ENCODE measurements around the gene CCDC33. TPM values are rescaled to one million over a fixed set of nuclear protein-coding genes. Genes with fewer than 3 reads are reported as not detected.

The CCDC33 gene
- total RNA-seq, 2 experiments from 2014 or later: not detected

DNA sequence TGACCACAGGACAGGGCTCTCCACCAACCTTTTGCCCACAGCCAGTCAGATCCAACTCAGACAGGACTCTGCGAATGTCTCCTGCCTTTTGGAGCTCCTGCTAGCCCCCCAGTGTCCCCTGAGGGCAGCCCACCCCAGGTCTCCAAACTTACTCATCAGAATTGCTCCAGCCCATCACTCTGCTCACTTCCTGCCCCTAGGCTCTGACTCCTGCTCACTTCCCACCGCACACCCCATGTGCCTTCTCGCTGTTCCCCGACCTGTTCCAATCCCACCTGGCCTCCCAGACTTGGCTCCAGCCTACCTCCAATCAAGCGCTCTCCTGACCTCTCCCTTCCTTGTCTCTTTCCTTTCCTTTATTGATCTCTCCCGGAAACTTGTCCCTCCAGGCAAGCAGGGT is 27.6 kb upstream of the CCDC33 start:
- ChIA-PET POLR2A (no interaction called here), CTCF (no interaction called here)

DNA sequence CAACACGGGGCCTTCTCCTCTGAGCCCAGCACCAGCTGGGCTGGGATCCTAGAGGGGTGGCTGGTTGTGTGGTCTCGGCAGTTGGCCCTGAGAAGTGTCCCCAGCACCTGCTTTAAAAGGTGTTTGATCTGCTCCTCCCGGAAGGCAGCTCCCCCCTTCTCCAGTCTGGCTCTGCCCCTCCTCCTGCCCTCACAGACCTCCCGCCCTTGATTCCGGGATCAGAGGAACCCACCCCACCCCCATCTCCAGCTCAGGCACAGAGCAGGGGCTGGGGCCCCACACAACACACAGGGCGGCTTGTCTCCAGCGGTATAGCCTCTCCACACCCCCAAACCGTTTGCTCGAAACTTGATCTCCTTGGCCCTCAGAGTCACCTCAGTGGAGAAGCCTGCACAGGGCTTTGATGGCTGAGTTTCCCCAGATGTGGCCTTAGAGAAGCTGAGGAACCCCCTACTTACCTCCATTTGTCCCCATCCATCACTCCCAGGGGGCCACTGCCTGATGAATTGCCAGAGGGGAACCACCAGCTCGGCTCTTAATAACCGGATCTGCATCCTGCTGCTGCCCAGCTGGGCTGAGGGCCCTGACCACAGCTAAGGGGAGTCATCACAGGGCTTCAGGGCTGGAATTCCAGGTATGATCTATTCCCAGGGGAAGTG is 27.1 kb upstream of the CCDC33 start:
- POLR2A ChIA-PET: no interaction called here
- CTCF ChIA-PET: no interaction called here

DNA sequence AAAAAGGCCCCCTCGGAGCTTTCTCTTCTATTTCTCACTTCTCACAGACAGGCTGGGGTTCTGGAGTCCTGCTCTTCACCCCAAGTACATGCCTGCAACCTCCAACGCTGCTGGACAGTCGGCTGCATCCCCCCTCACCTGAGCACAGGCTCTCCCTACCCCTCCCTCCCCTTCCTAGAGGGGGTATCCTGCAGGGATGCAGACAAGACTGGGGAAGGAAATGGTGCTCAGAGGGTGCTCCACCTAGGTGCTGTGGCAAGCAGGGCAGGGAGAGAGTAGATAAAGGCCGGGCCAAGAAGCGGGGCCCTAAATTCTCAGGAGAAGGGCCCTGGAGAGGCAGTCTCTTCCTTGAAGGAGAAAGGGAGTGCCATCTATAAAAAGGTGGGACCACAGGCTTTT is 26.6 kb upstream of the CCDC33 start:
- POLR2A ChIA-PET: no interaction called here
- CTCF ChIA-PET: no interaction called here

DNA sequence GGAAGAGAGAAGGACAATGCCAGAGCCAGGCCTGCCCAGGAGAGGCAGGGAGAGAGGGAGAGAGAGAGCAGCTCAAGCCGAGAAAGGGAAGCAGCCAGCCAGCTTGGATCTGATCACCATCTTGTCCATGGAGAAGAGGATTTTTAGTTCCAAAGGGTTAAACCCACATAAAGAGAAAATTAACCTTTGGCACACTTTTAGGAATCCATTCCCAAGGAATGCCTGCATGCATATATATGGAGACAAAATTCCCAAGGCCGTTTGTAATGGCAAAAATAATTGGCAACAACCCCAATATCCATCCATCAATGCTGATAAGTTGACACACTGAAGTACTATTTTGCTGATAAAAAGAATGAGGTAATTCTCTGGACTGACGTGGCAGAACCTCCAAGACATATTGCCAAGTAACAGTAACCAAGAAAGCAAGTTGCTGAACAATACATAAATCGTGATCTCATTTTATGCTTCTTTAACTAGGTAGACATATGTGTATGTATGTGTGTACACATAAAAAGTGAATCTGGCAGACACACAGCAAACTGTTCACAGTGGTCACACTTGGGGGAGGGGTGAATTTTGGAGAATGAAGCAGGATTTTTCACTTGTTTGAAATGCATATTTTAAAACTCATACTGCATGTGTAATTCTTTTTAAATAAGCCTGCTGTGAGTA is 26.0 kb upstream of the CCDC33 start:
- POLR2A ChIA-PET: no interaction called here
- CTCF ChIA-PET: no interaction called here

DNA sequence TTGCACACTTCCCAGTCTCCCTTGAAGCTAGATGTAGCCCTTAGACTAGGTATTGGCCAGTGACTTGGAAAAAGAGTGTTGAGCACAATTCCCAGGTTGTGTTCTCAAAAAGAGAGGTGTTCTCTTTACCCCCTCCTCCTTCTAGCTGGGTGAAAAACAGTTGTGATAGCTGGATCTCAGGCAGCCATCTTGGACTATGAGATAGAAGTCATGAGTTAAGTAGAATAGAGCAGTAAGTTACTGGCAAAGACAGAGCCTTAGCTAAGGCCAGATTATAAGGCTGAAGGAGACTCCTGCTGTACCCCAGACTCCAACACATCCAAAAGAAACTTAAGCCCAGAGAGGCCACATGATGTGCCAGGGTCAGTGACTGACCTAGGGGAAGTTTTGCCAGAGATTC is 25.4 kb upstream of the CCDC33 start:
- CTCF ChIA-PET: no interaction called here
- POLR2A ChIA-PET: no interaction called here

DNA sequence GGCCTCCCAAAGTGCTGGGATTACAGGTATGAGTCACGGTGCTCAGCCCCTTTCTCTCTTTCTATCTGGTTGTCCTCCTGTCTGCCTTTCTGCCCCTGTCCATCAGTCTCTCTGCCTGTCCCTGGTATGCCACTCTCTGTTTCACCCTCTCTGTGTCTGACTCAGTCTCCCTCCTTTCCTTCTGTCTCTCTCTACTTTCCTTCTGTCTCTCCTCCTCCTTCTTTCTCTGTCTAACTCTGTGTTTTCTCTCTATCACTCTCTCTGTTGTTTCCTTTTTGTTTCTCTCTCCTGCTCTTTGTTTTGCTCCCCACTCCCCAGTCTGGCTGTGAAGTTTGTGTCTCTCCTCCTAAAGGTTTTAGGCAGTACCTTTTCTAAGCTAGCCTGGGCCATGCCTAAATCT is 24.5 kb upstream of the CCDC33 start:
- ChIA-PET POLR2A (no interaction called here), CTCF (no interaction called here)

DNA sequence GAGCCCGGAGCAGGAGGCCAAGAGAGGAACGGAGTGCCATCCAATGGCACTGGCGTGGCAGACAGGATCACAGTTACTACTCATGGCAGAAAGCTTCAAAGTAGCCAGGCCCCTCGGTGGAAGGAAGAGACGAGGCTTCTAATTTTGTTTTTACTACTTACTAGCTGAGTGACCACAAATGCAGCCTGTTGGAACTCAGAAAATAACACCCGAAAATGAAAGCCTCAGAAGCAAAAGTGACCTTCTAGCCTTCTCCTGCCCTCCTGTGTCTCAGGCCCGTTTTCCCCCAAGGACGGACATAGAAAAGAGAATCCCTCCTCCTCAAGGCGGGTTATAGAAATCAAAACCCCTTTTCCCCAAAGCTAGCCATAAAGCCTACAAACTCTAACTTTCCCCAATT is 23.6 kb upstream of the CCDC33 start:
- POLR2A ChIA-PET: no interaction called here
- CTCF ChIA-PET: interaction anchor here (0.6 kb wide), 1 partner anchor 1276 kb away, joined by 4 read pairs; no protein-coding TSS in a partner anchor

DNA sequence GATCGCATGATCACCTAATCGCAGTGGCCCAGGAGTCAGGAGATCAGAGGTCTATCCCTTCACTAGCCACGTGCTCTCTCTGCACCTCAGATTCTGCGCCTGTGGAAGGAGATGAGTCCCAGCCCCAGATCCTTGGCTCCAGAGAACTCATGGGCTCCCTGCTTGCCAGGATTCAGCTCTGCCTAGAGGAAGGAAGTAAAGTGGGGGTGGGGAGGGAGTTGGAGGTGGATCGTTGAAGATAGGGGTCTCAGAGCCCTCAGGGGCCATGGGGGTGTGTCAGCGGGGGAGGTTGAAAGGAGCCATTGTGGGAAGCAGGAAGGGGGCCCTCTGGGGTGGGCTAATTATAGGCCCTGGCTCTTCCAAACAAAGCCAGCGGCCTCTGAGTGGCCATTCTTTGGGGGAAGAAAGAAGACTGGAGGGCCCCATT is 22.3 kb upstream of the CCDC33 start:
- POLR2A ChIA-PET: no interaction called here
- CTCF ChIA-PET: no interaction called here

DNA sequence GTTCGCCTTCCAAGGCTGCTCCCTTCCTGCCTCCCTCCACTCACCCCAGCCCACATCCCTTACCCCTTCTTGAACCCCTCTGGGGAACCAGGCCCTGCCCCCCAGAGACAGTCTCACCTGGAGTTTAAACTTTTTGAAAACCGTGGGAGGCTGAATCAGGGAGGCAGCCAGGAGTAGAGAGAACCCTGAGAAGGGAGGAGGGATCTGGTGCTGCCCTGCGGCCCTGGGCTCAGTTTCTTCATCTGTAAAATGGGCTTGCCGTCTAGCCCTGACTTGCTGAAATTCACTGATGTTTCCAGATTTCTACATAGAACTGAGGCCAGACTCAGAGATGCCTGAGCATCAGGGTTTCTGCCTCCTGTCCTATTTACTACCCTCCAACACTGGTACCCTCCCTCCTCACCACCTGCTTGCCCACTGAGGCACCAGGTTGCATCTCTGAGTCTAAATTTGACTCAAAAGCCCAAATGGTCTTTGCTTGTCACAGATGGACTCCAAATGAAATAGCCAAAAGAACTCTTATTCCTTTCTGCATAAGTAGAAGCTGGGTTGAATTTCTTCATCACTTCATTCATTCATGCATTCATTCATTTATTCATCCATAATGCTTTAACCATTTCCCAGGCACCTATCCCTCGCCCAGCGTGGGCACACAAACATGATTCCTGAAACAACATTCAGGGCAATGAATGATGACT is 21.7 kb upstream of the CCDC33 start:
- ChIA-PET POLR2A (no interaction called here), CTCF (no interaction called here)

DNA sequence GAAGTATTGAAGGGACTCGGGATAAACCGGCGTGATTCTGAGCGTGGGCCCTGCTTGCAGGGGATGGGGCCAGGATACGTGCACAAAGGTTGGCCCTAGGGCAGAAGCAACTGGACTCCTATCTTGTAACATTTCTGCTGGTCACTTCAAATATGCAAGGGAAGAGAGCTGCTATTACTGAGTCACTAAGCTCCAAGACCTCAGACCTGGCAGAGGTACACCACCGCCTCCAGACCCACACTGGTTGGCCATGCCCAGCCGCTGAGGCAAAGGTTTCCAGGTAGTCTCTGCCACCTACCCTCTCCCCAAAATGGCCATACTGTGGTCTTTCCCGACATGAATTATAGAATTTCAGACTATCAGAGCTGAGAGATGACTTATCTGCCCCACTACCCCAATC is 20.2 kb upstream of the CCDC33 start:
- CTCF ChIA-PET: interaction anchor here (1.2 kb wide), 1 partner anchor 92 kb away, joined by 3 read pairs; no protein-coding TSS in a partner anchor
- POLR2A ChIA-PET: no interaction called here

DNA sequence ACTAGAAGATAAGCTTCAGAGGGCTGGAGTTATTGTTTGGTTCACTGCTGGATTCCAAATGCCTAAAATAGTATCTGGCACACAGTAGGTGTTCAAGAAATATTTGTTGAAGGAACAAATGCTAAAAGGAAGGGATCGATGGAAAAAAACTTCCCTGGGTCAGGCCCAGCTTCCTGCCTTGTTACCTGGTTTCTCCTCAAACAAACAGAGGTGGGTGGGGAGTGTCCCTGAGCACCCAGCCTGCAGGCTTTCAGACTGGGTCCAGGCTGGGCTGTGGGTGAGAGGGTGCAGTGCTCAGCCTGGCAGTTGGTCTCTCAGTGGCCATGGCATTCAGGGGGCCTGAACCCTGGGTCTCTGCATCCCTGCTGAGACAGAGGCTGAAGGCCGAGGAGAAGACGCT is 19.2 kb upstream of the CCDC33 start:
- CTCF ChIA-PET: no interaction called here
- POLR2A ChIA-PET: interaction anchor here (0.6 kb wide), 1 partner anchor 675 kb away, joined by 3 read pairs; no protein-coding TSS in a partner anchor

DNA sequence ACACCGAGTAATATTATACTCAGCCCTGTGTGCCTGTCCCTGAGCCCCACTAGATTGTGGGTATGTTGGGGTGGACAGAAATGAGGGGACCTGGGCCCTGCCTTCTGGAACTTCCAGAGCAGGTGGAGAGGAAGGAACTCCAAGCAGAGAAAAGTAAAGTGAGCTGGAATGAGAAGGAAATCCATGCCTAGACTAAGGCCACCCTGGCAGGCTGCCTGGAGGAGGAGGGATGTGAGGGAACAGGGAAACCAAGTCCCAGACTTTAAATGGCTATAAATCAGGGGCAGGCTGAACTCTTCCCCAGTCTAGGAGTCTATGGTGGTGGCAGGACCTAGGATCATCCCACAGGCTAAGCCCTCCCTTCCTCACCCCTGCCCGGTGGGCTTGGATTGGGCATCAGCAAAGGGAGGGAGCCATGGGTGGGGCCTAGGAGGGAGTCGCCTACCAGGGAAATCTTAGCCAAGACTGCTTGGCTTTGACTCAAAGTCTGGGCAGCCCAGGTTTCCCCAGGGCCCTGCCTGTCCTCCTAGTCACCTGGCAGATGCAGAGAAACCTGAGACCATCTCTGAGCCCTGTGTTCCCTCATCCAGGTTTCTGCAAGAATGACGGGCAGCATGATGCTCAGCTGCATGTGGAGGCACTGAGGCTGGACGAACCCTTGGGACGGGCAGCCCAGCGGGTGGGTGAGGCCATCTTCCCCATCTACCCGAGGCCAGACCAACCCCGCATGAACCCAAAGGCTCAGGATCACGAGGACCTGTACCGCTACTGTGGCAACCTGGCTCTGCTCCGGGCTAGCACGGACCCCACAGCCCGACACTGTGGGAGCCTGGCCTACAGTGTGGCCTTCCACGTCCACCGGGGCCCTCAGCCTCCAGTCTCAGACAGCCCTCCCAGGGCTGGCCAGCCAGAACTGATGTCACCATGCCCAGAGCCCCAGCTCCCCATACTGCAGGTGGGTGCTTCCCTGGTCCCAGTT is 17.9 kb upstream of the CCDC33 start:
- POLR2A ChIA-PET: no interaction called here
- CTCF ChIA-PET: no interaction called here

DNA sequence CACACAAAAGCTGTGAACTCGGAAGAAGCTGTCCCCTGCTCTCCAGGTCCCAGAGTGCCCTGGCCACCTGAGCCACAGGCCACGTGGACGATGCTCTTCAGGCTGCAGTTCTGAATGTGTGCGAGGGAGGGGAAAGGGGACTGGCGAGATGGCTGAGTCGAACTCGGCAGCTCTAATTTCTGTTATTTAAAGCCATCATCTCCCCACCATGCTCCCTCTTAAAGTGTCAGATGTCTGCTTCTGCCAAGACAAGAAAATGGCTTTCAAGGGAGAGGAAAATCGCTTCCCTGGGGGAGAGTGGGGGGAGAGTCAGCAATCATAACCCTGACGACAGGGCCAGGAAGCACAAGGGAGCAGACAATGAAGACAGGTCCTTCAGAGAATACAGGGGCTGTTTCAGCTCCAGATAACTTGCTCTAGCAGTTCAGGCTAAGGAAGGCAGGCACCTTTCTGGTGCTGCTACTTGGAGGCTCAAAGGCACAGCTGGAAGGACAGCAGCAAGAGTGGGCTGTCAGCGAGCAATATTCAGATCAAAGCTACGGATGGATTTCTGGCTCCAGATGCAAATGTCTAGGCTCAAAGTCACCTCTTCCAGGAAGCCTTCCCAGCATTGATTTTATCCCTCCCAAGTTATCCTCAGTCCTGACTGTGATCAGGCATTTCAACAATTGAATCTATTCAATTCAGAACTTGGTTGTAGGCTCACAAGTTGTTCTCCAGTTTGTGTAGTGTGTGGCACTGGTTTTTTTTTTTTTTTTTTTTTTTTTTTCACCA is 15.5 kb upstream of the CCDC33 start:
- ChIA-PET CTCF (no interaction called here), POLR2A (no interaction called here)

DNA sequence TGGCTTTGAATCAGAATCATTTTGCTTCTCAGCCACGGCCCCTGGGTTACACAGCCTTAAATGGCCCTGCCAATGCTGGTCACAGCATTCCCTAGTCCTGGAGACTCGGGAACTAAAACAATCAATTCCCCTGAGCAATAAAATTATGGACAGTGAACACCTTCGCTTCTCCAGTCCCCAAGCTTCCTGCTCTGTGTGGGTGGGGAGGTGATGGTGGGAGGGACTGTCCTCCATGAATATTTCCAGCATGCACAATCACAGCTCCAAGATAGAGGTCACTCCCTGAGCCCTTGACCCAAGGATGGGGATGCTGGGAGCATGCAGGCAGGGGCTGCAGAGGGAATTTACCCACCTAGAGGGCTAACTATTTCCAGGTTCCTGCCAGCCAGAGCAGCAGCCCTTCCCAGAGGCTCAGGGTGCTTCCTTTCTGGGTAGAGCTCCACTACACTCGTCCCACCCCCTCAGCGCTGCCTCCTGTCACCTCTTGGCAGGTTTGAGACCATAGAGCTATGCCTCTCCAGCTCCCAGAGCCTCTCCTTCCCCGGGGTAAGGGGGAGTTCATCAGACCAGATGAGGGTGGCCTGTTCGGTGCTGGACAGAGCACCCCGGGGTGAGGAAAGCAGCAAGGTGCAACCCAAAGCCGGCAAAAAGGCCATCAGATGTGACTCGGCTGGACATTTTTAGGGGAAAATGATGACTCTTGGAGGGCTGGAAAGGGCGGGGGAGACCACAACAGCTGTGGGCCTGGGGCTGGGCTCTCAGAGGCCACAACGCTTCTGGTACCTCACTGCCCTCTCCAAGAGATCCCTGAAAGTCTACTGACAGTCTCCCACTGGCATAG is 14.5 kb upstream of the CCDC33 start:
- CTCF ChIA-PET: no interaction called here
- POLR2A ChIA-PET: no interaction called here

DNA sequence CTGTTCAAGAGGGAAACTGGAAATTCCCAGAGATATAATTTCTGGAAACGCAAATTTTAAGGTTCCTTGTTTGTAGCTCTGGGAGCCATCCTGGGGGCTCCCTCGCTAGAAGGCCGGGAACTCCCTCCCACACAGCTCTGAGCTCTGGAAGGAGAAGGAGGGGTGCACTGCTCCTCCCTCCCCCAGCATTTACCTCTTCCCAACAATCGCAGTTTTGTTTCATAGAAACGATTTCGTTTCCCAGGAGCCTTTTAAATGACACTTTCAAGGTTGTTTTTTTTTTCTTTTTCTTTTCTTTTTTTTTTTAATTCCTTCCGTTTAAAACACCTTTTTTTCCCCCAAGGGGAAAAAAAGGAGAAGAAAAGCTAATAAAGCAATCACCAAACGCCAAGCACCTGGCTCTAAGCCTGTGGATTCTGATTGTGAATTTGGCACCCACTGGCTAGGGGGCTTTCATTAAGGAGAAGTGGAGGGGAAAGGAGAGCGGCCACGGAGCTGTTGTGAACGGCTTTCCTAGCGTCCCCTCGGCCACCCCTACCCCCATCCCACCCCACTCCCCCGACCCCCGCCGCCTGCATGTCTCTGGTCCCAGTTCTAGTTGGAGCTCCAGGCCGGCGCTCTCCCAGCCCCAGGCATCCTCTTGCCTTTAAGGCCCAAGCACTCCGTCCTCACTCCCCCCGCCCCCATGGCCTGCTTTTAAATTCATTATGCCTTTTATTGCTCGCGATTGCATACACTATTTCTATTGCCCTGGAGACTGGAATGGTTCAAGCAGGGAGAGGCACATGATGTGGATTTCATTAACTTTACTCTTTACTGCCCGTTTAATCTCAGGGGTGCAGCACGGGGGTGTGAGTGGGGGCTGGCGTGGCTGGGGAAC is 13.6 kb upstream of the CCDC33 start:
- POLR2A ChIA-PET: no interaction called here
- CTCF ChIA-PET: no interaction called here

DNA sequence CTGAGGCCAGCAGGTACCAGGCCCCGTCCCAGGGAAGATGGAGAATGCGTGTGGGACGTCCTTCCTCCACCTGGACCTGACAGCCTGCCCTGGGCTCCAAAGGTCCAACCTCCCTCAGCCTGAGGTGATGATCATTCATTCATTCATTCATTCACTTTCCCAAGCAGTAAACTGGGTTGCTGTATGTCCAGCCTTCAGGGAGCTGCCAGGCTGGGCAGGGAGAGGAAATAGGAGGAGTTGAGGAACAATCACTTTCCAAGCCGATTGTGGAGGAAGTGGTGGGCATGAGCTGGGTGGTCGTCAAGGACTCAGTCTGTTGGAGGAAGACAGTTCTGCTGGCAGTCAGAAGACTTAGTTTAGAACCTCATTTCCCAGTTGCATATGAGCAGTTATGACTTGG is 10.2 kb upstream of the CCDC33 start:
- ChIA-PET POLR2A (no interaction called here), CTCF (interaction anchor here (0.7 kb wide), 1 partner anchor 649 kb away, joined by 3 read pairs; no protein-coding TSS in a partner anchor)

DNA sequence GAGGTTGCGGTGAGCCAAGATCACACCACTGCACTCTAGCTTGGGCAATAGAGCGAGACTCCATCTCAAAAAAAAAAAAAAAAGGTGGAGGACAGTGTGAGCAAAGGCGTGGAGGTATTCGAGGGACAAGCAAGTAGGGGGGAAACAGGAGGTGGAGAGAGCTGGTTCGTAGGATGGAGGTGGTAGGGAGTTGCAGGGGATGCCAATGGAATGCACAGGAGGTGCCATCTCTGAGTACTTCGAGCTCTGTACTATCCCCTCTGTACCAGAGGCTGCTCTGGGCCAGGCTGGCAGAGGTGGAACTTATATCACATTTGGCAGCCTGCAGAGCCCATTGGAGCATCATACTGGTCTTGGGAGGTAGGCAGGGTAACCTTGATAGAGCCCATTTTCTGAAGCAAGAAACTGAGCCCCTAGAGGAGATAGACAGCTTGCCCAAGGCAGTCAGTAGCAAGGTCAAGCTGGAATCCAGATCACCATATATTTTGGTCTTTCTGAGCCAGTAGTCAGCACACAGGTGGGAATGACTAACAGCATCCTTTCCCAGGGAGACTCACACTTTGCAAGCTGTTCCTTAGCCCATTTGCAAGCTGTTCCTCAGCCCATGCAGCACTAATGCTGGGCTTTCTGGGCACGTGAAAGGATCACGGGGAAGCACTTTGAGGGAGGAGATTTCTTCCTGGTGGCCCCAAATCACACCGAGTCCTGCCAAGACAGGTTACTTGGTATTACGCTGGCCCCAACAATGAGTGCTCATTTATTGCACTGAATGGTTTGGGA is 9.2 kb upstream of the CCDC33 start:
- POLR2A ChIA-PET: no interaction called here
- CTCF ChIA-PET: interaction anchor here (0.7 kb wide), 1 partner anchor 648 kb away, joined by 3 read pairs; no protein-coding TSS in a partner anchor

All from activated CD8-positive, alpha-beta memory T cell treated with anti-CD3 and anti-CD28 coated beads for 36 hours (primary cell).